Vagina (tissue), 2 donors: ENCODE data around the gene C2orf42.

Experiments
- CTCF ChIP-seq, 3 experiments: fragments of 450-650 bp in 2 of 3; fragments of 200-600 bp in 1 of 3; sonication (generic) in 1 of 3; IDR thresholded peaks; one replicate each; pipeline ENCODE4 v1.5.1; 2017 to 2019; ENCODE audit warnings: antibody characterized with exemption in 3 of 3, mild to moderate bottlenecking in 2 of 3, moderate library complexity in 2 of 3
- POLR2A ChIP-seq, 2 donors: fragments of 450-650 bp; IDR thresholded peaks; one replicate each; pipeline ENCODE4 v1.6.1; 2017; ENCODE audit warnings: antibody characterized with exemption in 2 of 2, mild to moderate bottlenecking in 2 of 2, moderate library complexity in 2 of 2

GRCh38 chr2:70199320-70199864 is 8.6 kb upstream of the C2orf42 start:
- TF ChIP-seq CTCF (IDR thresholded peaks at IDR 0.05) (no peak), POLR2A (IDR thresholded peaks at IDR 0.05) (no peak)
